CD4-positive, alpha-beta T cell (primary cell): ENCODE data around the gene ADAM19. TPM values are rescaled to one million over a fixed set of nuclear protein-coding genes. Genes with fewer than 3 reads are reported as not detected.

Experiments
- ATAC-seq: fragments of 200-7000 bp; cut with Tn5 transposase; one replicate; pipeline ENCODE4 v1.10.0; 2022; ENCODE audit warnings: mild to moderate bottlenecking; ENCODE audit not compliant: poor library complexity
- CTCF ChIA-PET: fragments of 350-600 bp; sonication (Branson Sonifier 250); formaldehyde crosslinking; loops from one replicate; lab custom pipeline; 2021; ENCODE audit warnings: antibody characterized with exemption, inconsistent platforms; lab: Charles Lee
- POLR2A ChIA-PET: fragments of 350-600 bp; sonication (Branson Sonifier 250); formaldehyde crosslinking; loops from one replicate; lab custom pipeline; 2021; ENCODE audit warnings: antibody characterized with exemption, inconsistent platforms; lab: Charles Lee
- DNase-seq, 14 experiments: peaks; one replicate each; pipeline ENCODE4 v3.0.0-alpha.2; 2013 to 2020; ENCODE audit warnings: mixed read lengths in 2 of 14
- H3K27ac ChIP-seq, 2 donors: one replicate each; pipeline versions ENCODE4 v1.5.1 to v1.7.0; 2013; ENCODE audit warnings: low read length in 2 of 2, low read depth in 1 of 2, mild to moderate bottlenecking in 1 of 2
- H3K27me3 ChIP-seq, 2 experiments: 1 replicate in 1 of 2; 2 replicates in 1 of 2; pipeline versions ENCODE4 v1.6.1 to v1.7.0; 2013; ENCODE audit warnings: low read length in 2 of 2, control low read depth in 1 of 2, mild to moderate bottlenecking in 1 of 2, moderate library complexity in 1 of 2; ENCODE audit not compliant: insufficient read depth in 2 of 2, control insufficient read depth in 1 of 2
- H3K36me3 ChIP-seq: one replicate; pipeline ENCODE4 v1.6.1; 2013; ENCODE audit warnings: low read length, control low read depth; ENCODE audit not compliant: insufficient read depth
- H3K4me1 ChIP-seq: one replicate; pipeline ENCODE4 v1.6.1; 2013; ENCODE audit warnings: low read length, control low read depth; ENCODE audit not compliant: insufficient read depth
- H3K4me3 ChIP-seq: one replicate; pipeline ENCODE4 v1.5.1; 2013; ENCODE audit warnings: mild to moderate bottlenecking, low read length, moderate library complexity
- H3K9me3 ChIP-seq, 2 experiments: 1 replicate in 1 of 2; 2 replicates in 1 of 2; pipeline versions ENCODE4 v1.6.1 to v1.7.0; 2013; ENCODE audit warnings: low read length in 2 of 2, mild to moderate bottlenecking in 2 of 2, control low read depth in 1 of 2, moderate library complexity in 1 of 2; ENCODE audit not compliant: control insufficient read depth in 1 of 2, insufficient read depth in 1 of 2
- H3K27ac Mint-ChIP-seq: one replicate; pipeline ENCODE4 v1.8.0; 2020; ENCODE audit warnings: mixed read lengths
- H3K27me3 Mint-ChIP-seq: one replicate; pipeline ENCODE4 v1.8.0; 2021; ENCODE audit warnings: mixed read lengths
- H3K36me3 Mint-ChIP-seq: one replicate; pipeline ENCODE4 v1.8.0; 2021; ENCODE audit warnings: low read depth, mixed read lengths
- H3K4me1 Mint-ChIP-seq: one replicate; pipeline ENCODE4 v1.8.0; 2021; ENCODE audit warnings: low read depth, mixed read lengths
- H3K4me3 Mint-ChIP-seq: one replicate; pipeline ENCODE4 v1.8.0; 2020; ENCODE audit warnings: mild to moderate bottlenecking, mixed read lengths
- H3K9me3 Mint-ChIP-seq: one replicate; pipeline ENCODE4 v1.8.0; 2020; ENCODE audit warnings: mixed read lengths
- CTCF ChIP-seq: fragments of 200-600 bp; IDR thresholded peaks from one replicate; pipeline ENCODE4 v1.8.0; 2022; ENCODE audit warnings: antibody characterized with exemption, mild to moderate bottlenecking
- intact Hi-C, 2 experiments: fragments of 100-400 bp; cut with DNase I in 1 of 2; cut with micrococcal nuclease in 1 of 2; formaldehyde crosslinking; loops; one replicate each; pipeline versions ENCODE4 v1.15.1 to v1.9.0; 2023 to 2025; cut with DNase I, micrococcal nuclease
- total RNA-seq, 174 experiments: library from RNA in 2 of 174; stranded (reverse) in 2 of 174; gene quantifications; one replicate each; pipeline ENCODE4 v1.2.3 and lab custom pipeline; 2021 to 2026

ADAM19 gene
- total RNA-seq, 2 experiments from 2014 or later = 26.7 to 29.1 TPM

GRCh38 chr5:157568720-157569119 is 6.9 kb downstream of the ADAM19 start:
- H3K4me3 ChIP-seq = no peak overlapping the region
- Mint-ChIP-seq H3K4me1 (peaks cover 61% of the 10 kb centered on the region), H3K4me3 (no peak overlapping the region), H3K27me3 (no peaks in the 10 kb centered on the region), H3K36me3 (peaks cover 31% of the 10 kb centered on the region), H3K27ac (peak overlapping the region; percentile 16), H3K9me3 (no peaks in the 10 kb centered on the region)
- no peak for ATAC-seq
- intact Hi-C loops = no loop called here
- peaks cover 76% of the 10 kb centered on the region for H3K4me1 ChIP-seq
- POLR2A ChIA-PET = interaction anchor here (0.6 to 1.5 kb wide), 3 partner anchors 18 to 42 kb away, joined by 3 to 5 read pairs (median 3); no protein-coding TSS in a partner anchor
- H3K27me3 ChIP-seq = no peaks in the 10 kb centered on the region
- no peak for DNase-seq
- no peaks in the 10 kb centered on the region for H3K9me3 ChIP-seq
- CTCF ChIA-PET = interaction anchor here (1.4 to 1.7 kb wide), 3 partner anchors 11 to 150 kb away, joined by 3 to 5 read pairs (median 3); no protein-coding TSS in a partner anchor
- no peak overlapping the region for H3K27ac ChIP-seq
- H3K36me3 ChIP-seq = peaks cover 41% of the 10 kb centered on the region
- TF ChIP-seq CTCF = no peak

GRCh38 chr5:157568222-157568621 is 7.4 kb downstream of the ADAM19 start:
- ChIA-PET CTCF (interaction anchor here (1.4 kb wide), 2 partner anchors 18 to 150 kb away, joined by 3 read pairs; no protein-coding TSS in a partner anchor), POLR2A (interaction anchor here (0.6 to 0.7 kb wide), 2 partner anchors 18 to 42 kb away, joined by 3 read pairs; no protein-coding TSS in a partner anchor)
- intact Hi-C loops = no loop called here
- peaks cover 36% of the 10 kb centered on the region for H3K36me3 Mint-ChIP-seq
- Histone ChIP-seq H3K27me3 (no peaks in the 10 kb centered on the region), H3K4me3 (no peak overlapping the region), H3K27ac (no peak overlapping the region), H3K9me3 (no peaks in the 10 kb centered on the region), H3K4me1 (peaks cover 78% of the 10 kb centered on the region), H3K36me3 (peaks cover 46% of the 10 kb centered on the region)
- no peaks in the 10 kb centered on the region for H3K27me3 Mint-ChIP-seq
- H3K27ac Mint-ChIP-seq = peak overlapping the region; percentile 16
- peaks cover 63% of the 10 kb centered on the region for H3K4me1 Mint-ChIP-seq
- DNase-seq (no peak), ATAC-seq (no peak)
- no peak for TF ChIP-seq CTCF
- H3K9me3 Mint-ChIP-seq = no peaks in the 10 kb centered on the region
- no peak overlapping the region for H3K4me3 Mint-ChIP-seq

- ATAC-seq = no peak
- no peak for TF ChIP-seq CTCF
- DNase-seq = peak in 3 of 14 experiments; percentile 34 to 64 (median 56)
These were observed 8.6 kb downstream of the ADAM19 start for GRCh38 chr5:157566902-157567489.

More at GRCh38 chr5:157566902-157567489, 8.6 kb downstream of the ADAM19 start:
- Mint-ChIP-seq H3K27ac (peak overlapping the region; percentile 77), H3K4me1 (peaks cover 65% of the 10 kb centered on the region), H3K9me3 (no peaks in the 10 kb centered on the region), H3K4me3 (no peak overlapping the region), H3K27me3 (no peaks in the 10 kb centered on the region), H3K36me3 (peaks cover 46% of the 10 kb centered on the region)
- POLR2A ChIA-PET = interaction anchor here (0.6 to 1.2 kb wide), 2 partner anchors 15 to 163 kb away, joined by 3 to 4 read pairs; no protein-coding TSS in a partner anchor
- Histone ChIP-seq H3K27ac (no peak overlapping the region), H3K36me3 (peaks cover 59% of the 10 kb centered on the region), H3K9me3 (no peaks in the 10 kb centered on the region), H3K4me3 (no peak overlapping the region), H3K27me3 (no peaks in the 10 kb centered on the region), H3K4me1 (peaks cover 80% of the 10 kb centered on the region)
- intact Hi-C loops = no loop called here
- CTCF ChIA-PET = interaction anchor here (1.4 to 1.6 kb wide), 2 partner anchors 21 to 152 kb away, joined by 3 to 4 read pairs; no protein-coding TSS in a partner anchor
